CD4-positive, alpha-beta T cell (primary cell): ENCODE measurements around the gene PFKL. TPM values are rescaled to one million over a fixed set of nuclear protein-coding genes. Genes with fewer than 3 reads are reported as not detected.
A peak's percentile ranks its signal among the peaks of the same experiment; 100 is the strongest.

Experiments
- ATAC-seq: fragments of 200-7000 bp; cut with Tn5 transposase; one replicate; pipeline ENCODE4 v1.10.0; 2022; ENCODE audit warnings: mild to moderate bottlenecking; ENCODE audit not compliant: poor library complexity
- CTCF ChIA-PET: fragments of 350-600 bp; sonication (Branson Sonifier 250); formaldehyde crosslinking; loops from one replicate; lab custom pipeline; 2021; ENCODE audit warnings: antibody characterized with exemption, inconsistent platforms; lab: Charles Lee
- POLR2A ChIA-PET: fragments of 350-600 bp; sonication (Branson Sonifier 250); formaldehyde crosslinking; loops from one replicate; lab custom pipeline; 2021; ENCODE audit warnings: antibody characterized with exemption, inconsistent platforms; lab: Charles Lee
- DNase-seq, 14 experiments: peaks; one replicate each; pipeline ENCODE4 v3.0.0-alpha.2; 2013 to 2020; ENCODE audit warnings: mixed read lengths in 2 of 14
- H3K27ac ChIP-seq, 2 donors: one replicate each; pipeline versions ENCODE4 v1.5.1 to v1.7.0; 2013; ENCODE audit warnings: low read length in 2 of 2, low read depth in 1 of 2, mild to moderate bottlenecking in 1 of 2
- H3K27me3 ChIP-seq, 2 experiments: 1 replicate in 1 of 2; 2 replicates in 1 of 2; pipeline versions ENCODE4 v1.6.1 to v1.7.0; 2013; ENCODE audit warnings: low read length in 2 of 2, control low read depth in 1 of 2, mild to moderate bottlenecking in 1 of 2, moderate library complexity in 1 of 2; ENCODE audit not compliant: insufficient read depth in 2 of 2, control insufficient read depth in 1 of 2
- H3K36me3 ChIP-seq: one replicate; pipeline ENCODE4 v1.6.1; 2013; ENCODE audit warnings: low read length, control low read depth; ENCODE audit not compliant: insufficient read depth
- H3K4me1 ChIP-seq: one replicate; pipeline ENCODE4 v1.6.1; 2013; ENCODE audit warnings: low read length, control low read depth; ENCODE audit not compliant: insufficient read depth
- H3K4me3 ChIP-seq: one replicate; pipeline ENCODE4 v1.5.1; 2013; ENCODE audit warnings: mild to moderate bottlenecking, low read length, moderate library complexity
- H3K9me3 ChIP-seq, 2 experiments: 1 replicate in 1 of 2; 2 replicates in 1 of 2; pipeline versions ENCODE4 v1.6.1 to v1.7.0; 2013; ENCODE audit warnings: low read length in 2 of 2, mild to moderate bottlenecking in 2 of 2, control low read depth in 1 of 2, moderate library complexity in 1 of 2; ENCODE audit not compliant: control insufficient read depth in 1 of 2, insufficient read depth in 1 of 2
- H3K27ac Mint-ChIP-seq: one replicate; pipeline ENCODE4 v1.8.0; 2020; ENCODE audit warnings: mixed read lengths
- H3K27me3 Mint-ChIP-seq: one replicate; pipeline ENCODE4 v1.8.0; 2021; ENCODE audit warnings: mixed read lengths
- H3K36me3 Mint-ChIP-seq: one replicate; pipeline ENCODE4 v1.8.0; 2021; ENCODE audit warnings: low read depth, mixed read lengths
- H3K4me1 Mint-ChIP-seq: one replicate; pipeline ENCODE4 v1.8.0; 2021; ENCODE audit warnings: low read depth, mixed read lengths
- H3K4me3 Mint-ChIP-seq: one replicate; pipeline ENCODE4 v1.8.0; 2020; ENCODE audit warnings: mild to moderate bottlenecking, mixed read lengths
- H3K9me3 Mint-ChIP-seq: one replicate; pipeline ENCODE4 v1.8.0; 2020; ENCODE audit warnings: mixed read lengths
- CTCF ChIP-seq: fragments of 200-600 bp; IDR thresholded peaks from one replicate; pipeline ENCODE4 v1.8.0; 2022; ENCODE audit warnings: antibody characterized with exemption, mild to moderate bottlenecking
- intact Hi-C, 2 experiments: fragments of 100-400 bp; cut with DNase I in 1 of 2; cut with micrococcal nuclease in 1 of 2; formaldehyde crosslinking; loops; one replicate each; pipeline versions ENCODE4 v1.15.1 to v1.9.0; 2023 to 2025; cut with DNase I, micrococcal nuclease
- total RNA-seq, 174 experiments: library from RNA in 2 of 174; stranded (reverse) in 2 of 174; gene quantifications; one replicate each; pipeline ENCODE4 v1.2.3 and lab custom pipeline; 2021 to 2026

Gene PFKL
- total RNA-seq, 2 experiments from 2014 or later: 115 to 117 TPM

GRCh38 chr21:44267655-44268142 is 32.2 kb upstream of the PFKL start:
- no peaks in the 10 kb centered on the region for H3K27me3 ChIP-seq
- Mint-ChIP-seq H3K9me3 (no peaks in the 10 kb centered on the region), H3K4me1 (no peaks in the 10 kb centered on the region), H3K4me3 (no peak overlapping the region), H3K27me3 (no peaks in the 10 kb centered on the region), H3K27ac (no peak overlapping the region), H3K36me3 (no peaks in the 10 kb centered on the region)
- CTCF ChIA-PET: interaction anchor here (0.6 to 1.9 kb wide), 3 partner anchors 11 to 479 kb away, joined by 3 to 5 read pairs (median 3); no protein-coding TSS in a partner anchor
- H3K36me3 ChIP-seq: no peaks in the 10 kb centered on the region
- intact Hi-C loops: no loop called here
- ATAC-seq (no peak), DNase-seq (peak in 10 of 14 experiments; percentile 10 to 53 (median 27))
- no peaks in the 10 kb centered on the region for H3K9me3 ChIP-seq
- no peak overlapping the region for H3K4me3 ChIP-seq
- POLR2A ChIA-PET: no interaction called here
- TF ChIP-seq CTCF: peak; percentile 41
- H3K4me1 ChIP-seq: no peaks in the 10 kb centered on the region
- no peak overlapping the region for H3K27ac ChIP-seq

GRCh38 chr21:44269090-44269489 is 30.8 kb upstream of the PFKL start:
- Histone ChIP-seq H3K27ac (no peak overlapping the region), H3K27me3 (no peaks in the 10 kb centered on the region), H3K9me3 (no peaks in the 10 kb centered on the region), H3K4me3 (no peak overlapping the region), H3K36me3 (no peaks in the 10 kb centered on the region), H3K4me1 (no peaks in the 10 kb centered on the region)
- ChIA-PET CTCF (no interaction called here), POLR2A (no interaction called here)
- Mint-ChIP-seq H3K9me3 (no peaks in the 10 kb centered on the region), H3K4me3 (no peak overlapping the region), H3K36me3 (no peaks in the 10 kb centered on the region), H3K4me1 (no peaks in the 10 kb centered on the region), H3K27me3 (no peaks in the 10 kb centered on the region), H3K27ac (no peak overlapping the region)
- DNase-seq (no peak), ATAC-seq (no peak)
- TF ChIP-seq CTCF: no peak
- intact Hi-C loops: no loop called here

- DNase-seq (no peak), ATAC-seq (no peak)
- Mint-ChIP-seq H3K27me3 (no peaks in the 10 kb centered on the region), H3K4me1 (no peaks in the 10 kb centered on the region), H3K4me3 (no peak overlapping the region), H3K27ac (no peak overlapping the region), H3K9me3 (no peaks in the 10 kb centered on the region), H3K36me3 (no peaks in the 10 kb centered on the region)
- Histone ChIP-seq H3K4me3 (no peak overlapping the region), H3K9me3 (no peaks in the 10 kb centered on the region), H3K27ac (no peak overlapping the region), H3K36me3 (no peaks in the 10 kb centered on the region), H3K27me3 (no peaks in the 10 kb centered on the region), H3K4me1 (no peaks in the 10 kb centered on the region)
- intact Hi-C loops: no loop called here
- TF ChIP-seq CTCF: no peak
- POLR2A ChIA-PET: no interaction called here
- CTCF ChIA-PET: no interaction called here
These were observed 28.1 kb upstream of the PFKL start for GRCh38 chr21:44271558-44272283.
